ENCODE measurements around the gene LDB3.

DNA sequence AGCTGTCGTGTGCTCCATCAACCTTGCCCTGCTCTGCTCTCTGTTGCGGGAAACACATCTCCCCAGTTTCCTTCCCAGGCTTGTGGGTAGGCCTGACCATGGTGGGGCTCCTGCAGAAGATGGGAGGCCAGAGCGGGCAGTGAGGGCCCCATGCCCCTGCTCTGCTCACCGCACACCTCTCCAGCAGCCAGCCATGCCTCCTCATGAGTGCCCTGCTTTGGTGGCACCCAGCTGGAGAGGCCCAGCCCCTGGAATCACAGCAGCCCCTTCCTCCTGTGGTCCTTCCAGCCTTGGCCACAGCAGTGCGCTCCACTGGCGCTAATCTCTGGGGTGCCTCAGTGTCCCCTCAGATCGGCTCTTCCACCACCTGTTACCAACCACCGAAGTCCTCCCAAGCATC lies 18.2 kb upstream of the LDB3 start:
- TF ChIP-seq, protein P1, sequence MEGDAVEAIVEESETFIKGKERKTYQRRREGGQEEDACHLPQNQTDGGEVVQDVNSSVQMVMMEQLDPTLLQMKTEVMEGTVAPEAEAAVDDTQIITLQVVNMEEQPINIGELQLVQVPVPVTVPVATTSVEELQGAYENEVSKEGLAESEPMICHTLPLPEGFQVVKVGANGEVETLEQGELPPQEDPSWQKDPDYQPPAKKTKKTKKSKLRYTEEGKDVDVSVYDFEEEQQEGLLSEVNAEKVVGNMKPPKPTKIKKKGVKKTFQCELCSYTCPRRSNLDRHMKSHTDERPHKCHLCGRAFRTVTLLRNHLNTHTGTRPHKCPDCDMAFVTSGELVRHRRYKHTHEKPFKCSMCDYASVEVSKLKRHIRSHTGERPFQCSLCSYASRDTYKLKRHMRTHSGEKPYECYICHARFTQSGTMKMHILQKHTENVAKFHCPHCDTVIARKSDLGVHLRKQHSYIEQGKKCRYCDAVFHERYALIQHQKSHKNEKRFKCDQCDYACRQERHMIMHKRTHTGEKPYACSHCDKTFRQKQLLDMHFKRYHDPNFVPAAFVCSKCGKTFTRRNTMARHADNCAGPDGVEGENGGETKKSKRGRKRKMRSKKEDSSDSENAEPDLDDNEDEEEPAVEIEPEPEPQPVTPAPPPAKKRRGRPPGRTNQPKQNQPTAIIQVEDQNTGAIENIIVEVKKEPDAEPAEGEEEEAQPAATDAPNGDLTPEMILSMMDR (IDR thresholded peaks at IDR 0.05), result no peak
- TF ChIP-seq POLR2A (IDR thresholded peaks at IDR 0.05), result no peak
